Measurements from ENCODE around the gene DNAAF9. TPM values are rescaled to one million over a fixed set of nuclear protein-coding genes. Genes with fewer than 3 reads are reported as not detected.

DNAAF9 gene
- total RNA-seq, 1 experiment from 2014 or later: 4.6 TPM

GRCh38 chr20:3383878-3384495 is 23.5 kb downstream of the DNAAF9 start:
- Histone ChIP-seq H3K9ac (ENCODE audit: low read length) (no peak overlapping the region), H3K9me2 (ENCODE audit: insufficient read depth) (no peaks in the 10 kb centered on the region), H3K36me3 (ENCODE audit: control insufficient read depth in 1 of 2, insufficient read depth in 2 of 2, low read length in 2 of 2) (no peaks in the 10 kb centered on the region), H3K4me3 (replicated peaks in 1 of 2; ENCODE audit: low read depth in 1 of 2, low read length in 2 of 2) (no peak overlapping the region), H3K27me3 (ENCODE audit: insufficient read depth, low read length) (no peaks in the 10 kb centered on the region), H3K4me1 (ENCODE audit: control insufficient read depth in 1 of 2, insufficient read depth in 2 of 2, low read length in 2 of 2) (peaks cover 0 to 3% of the 10 kb centered on the region in 2 experiments; a peak in 1 of 4 replicates), H3K9me3 (ENCODE audit: control insufficient read depth in 1 of 2, insufficient read depth in 1 of 2, low read depth in 1 of 2, low read length in 2 of 2) (0 out of 4 replicates have a peak, but pooled peaks cover 0 to 3% of the 10 kb centered on the region in 2 experiments), H4K20me1 (ENCODE audit: insufficient read depth) (no peaks in the 10 kb centered on the region), H2AFZ (ENCODE audit: low read depth, low read length, poor library complexity, severe bottlenecking) (no peak overlapping the region), H3K27ac (ENCODE audit: low read depth, low read length) (no peak overlapping the region), H3K79me2 (ENCODE audit: insufficient read depth, low read length) (no peaks in the 10 kb centered on the region; the same call in 1 of the 2 replicates), H3K4me2 (ENCODE audit: low read length) (no peak overlapping the region)
- POLR2A ChIA-PET: no interaction called here
- TF ChIP-seq CEBPB (IDR thresholded peaks at IDR 0.05; ENCODE audit: low read depth) (no peak), REST (IDR thresholded peaks at IDR 0.05; ENCODE audit: low read depth) (no peak), EZH2phosphoT487 (IDR thresholded peaks at IDR 0.05; ENCODE audit: borderline replicate concordance) (no peak), CBX3 (IDR thresholded peaks at IDR 0.05; ENCODE audit: low read depth) (no peak), ZNF274 (IDR thresholded peaks at IDR 0.05; ENCODE audit: low read depth, low read length) (no peak), POLR2AphosphoS5 (IDR thresholded peaks at IDR 0.05; ENCODE audit: low read depth, low read length) (no peak), ELF1 (IDR thresholded peaks at IDR 0.05; ENCODE audit: borderline replicate concordance, low read depth) (no peak), JUND (IDR thresholded peaks at IDR 0.05) (no peak), TCF7L2 (IDR thresholded peaks at IDR 0.05; ENCODE audit: borderline replicate concordance, extremely low read depth, insufficient read depth, insufficient read length) (no peak), FOSL1 (IDR thresholded peaks at IDR 0.05; ENCODE audit: low read depth) (no peak), YY1 (IDR thresholded peaks at IDR 0.05; ENCODE audit: extremely low read depth, insufficient replicate concordance, low read depth, low read length) (no peak), SIN3A (IDR thresholded peaks at IDR 0.05; ENCODE audit: low read depth) (no peak)
- TF ChIP-seq, protein P1, sequence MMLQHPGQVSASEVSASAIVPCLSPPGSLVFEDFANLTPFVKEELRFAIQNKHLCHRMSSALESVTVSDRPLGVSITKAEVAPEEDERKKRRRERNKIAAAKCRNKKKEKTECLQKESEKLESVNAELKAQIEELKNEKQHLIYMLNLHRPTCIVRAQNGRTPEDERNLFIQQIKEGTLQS (IDR thresholded peaks at IDR 0.05): no peak
- TF ChIP-seq, protein P2, sequence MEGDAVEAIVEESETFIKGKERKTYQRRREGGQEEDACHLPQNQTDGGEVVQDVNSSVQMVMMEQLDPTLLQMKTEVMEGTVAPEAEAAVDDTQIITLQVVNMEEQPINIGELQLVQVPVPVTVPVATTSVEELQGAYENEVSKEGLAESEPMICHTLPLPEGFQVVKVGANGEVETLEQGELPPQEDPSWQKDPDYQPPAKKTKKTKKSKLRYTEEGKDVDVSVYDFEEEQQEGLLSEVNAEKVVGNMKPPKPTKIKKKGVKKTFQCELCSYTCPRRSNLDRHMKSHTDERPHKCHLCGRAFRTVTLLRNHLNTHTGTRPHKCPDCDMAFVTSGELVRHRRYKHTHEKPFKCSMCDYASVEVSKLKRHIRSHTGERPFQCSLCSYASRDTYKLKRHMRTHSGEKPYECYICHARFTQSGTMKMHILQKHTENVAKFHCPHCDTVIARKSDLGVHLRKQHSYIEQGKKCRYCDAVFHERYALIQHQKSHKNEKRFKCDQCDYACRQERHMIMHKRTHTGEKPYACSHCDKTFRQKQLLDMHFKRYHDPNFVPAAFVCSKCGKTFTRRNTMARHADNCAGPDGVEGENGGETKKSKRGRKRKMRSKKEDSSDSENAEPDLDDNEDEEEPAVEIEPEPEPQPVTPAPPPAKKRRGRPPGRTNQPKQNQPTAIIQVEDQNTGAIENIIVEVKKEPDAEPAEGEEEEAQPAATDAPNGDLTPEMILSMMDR (IDR thresholded peaks at IDR 0.05 in 2 of 3, conservative IDR thresholded peaks at IDR 0.05 in 1 of 3; ENCODE audit: borderline replicate concordance in 1 of 3, insufficient read depth in 1 of 3, low read depth in 2 of 3, low read length in 2 of 3): no peak
- ATAC-seq (no peak), DNase-seq (ENCODE audit: low read depth, low spot score) (no peak)
- no TSS peak for BruUV-seq (replicated peaks)
- intact Hi-C loops (cut with micrococcal nuclease): no loop called here
- CTCF ChIA-PET: no interaction called here
- RAD21 ChIA-PET (ENCODE audit: low non-redundant PET in 1 of 2, low total read pairs in 2 of 2, uncharacterized antibody in 2 of 2, unreplicated experiment in 2 of 2): no interaction called here
